ENCODE results near the gene ZPLD1.

Gene ZPLD1

GRCh38 chr3:102441832-102442231 is 7.0 kb downstream of the ZPLD1 start:
- no peak overlapping the region for H3K27ac ChIP-seq
- H3K4me3 ChIP-seq (ENCODE audit: low read depth, low read length) = no peak overlapping the region
- H3K36me3 ChIP-seq (replicated peaks) = no peaks in the 10 kb centered on the region
- no peaks in the 10 kb centered on the region for H3K27me3 ChIP-seq (replicated peaks)
- DNase-seq = no peak
- in situ Hi-C loops (cut with HindIII; ENCODE audit: low pct_ligation_motif_present, low sequenced_read_pairs) = no loop called here
- no peak for TF ChIP-seq CTCF (IDR thresholded peaks at IDR 0.05; ENCODE audit: low read depth, low read length, missing control alignments)

- DNase-seq = no peak
- in situ Hi-C loops (cut with HindIII; ENCODE audit: low pct_ligation_motif_present, low sequenced_read_pairs) = no loop called here
Observed at GRCh38 chr3:102443021-102443420, 8.2 kb downstream of the ZPLD1 start.

GRCh38 chr3:102444101-102444500 is 9.3 kb downstream of the ZPLD1 start:
- Histone ChIP-seq H3K27me3 (replicated peaks) (no peaks in the 10 kb centered on the region), H3K36me3 (replicated peaks) (no peaks in the 10 kb centered on the region), H3K27ac (no peak overlapping the region), H3K4me3 (ENCODE audit: low read depth, low read length) (no peak overlapping the region)
- no peak for DNase-seq
- TF ChIP-seq CTCF (IDR thresholded peaks at IDR 0.05; ENCODE audit: low read depth, low read length, missing control alignments) = no peak
- in situ Hi-C loops (cut with HindIII; ENCODE audit: low pct_ligation_motif_present, low sequenced_read_pairs) = no loop called here

More at GRCh38 chr3:102443021-102443420, 8.2 kb downstream of the ZPLD1 start:
- Histone ChIP-seq H3K27ac (no peak overlapping the region), H3K4me3 (ENCODE audit: low read depth, low read length) (no peak overlapping the region), H3K27me3 (replicated peaks) (no peaks in the 10 kb centered on the region), H3K36me3 (replicated peaks) (no peaks in the 10 kb centered on the region)
- TF ChIP-seq CTCF (IDR thresholded peaks at IDR 0.05; ENCODE audit: low read depth, low read length, missing control alignments) = no peak

GRCh38 chr3:102447272-102447671 is 12.5 kb downstream of the ZPLD1 start:
- in situ Hi-C loops (cut with HindIII; ENCODE audit: low pct_ligation_motif_present, low sequenced_read_pairs) = no loop called here
- Histone ChIP-seq H3K27ac (no peak overlapping the region), H3K4me3 (ENCODE audit: low read depth, low read length) (no peak overlapping the region), H3K36me3 (replicated peaks) (no peaks in the 10 kb centered on the region), H3K27me3 (replicated peaks) (no peaks in the 10 kb centered on the region)
- no peak for TF ChIP-seq CTCF (IDR thresholded peaks at IDR 0.05; ENCODE audit: low read depth, low read length, missing control alignments)
- DNase-seq = no peak

GRCh38 chr3:102449341-102449740 is 14.5 kb downstream of the ZPLD1 start:
- Histone ChIP-seq H3K4me3 (ENCODE audit: low read depth, low read length) (no peak overlapping the region), H3K27ac (no peak overlapping the region), H3K36me3 (replicated peaks) (no peaks in the 10 kb centered on the region), H3K27me3 (replicated peaks) (no peaks in the 10 kb centered on the region)
- DNase-seq = peak; percentile 54
- TF ChIP-seq CTCF (IDR thresholded peaks at IDR 0.05; ENCODE audit: low read depth, low read length, missing control alignments) = no peak
- in situ Hi-C loops (cut with HindIII; ENCODE audit: low pct_ligation_motif_present, low sequenced_read_pairs) = no loop called here

GRCh38 chr3:102449930-102450329 is 15.1 kb downstream of the ZPLD1 start:
- Histone ChIP-seq H3K27me3 (replicated peaks) (no peaks in the 10 kb centered on the region), H3K27ac (no peak overlapping the region), H3K4me3 (ENCODE audit: low read depth, low read length) (no peak overlapping the region), H3K36me3 (replicated peaks) (no peaks in the 10 kb centered on the region)
- no peak for DNase-seq
- in situ Hi-C loops (cut with HindIII; ENCODE audit: low pct_ligation_motif_present, low sequenced_read_pairs) = no loop called here
- no peak for TF ChIP-seq CTCF (IDR thresholded peaks at IDR 0.05; ENCODE audit: low read depth, low read length, missing control alignments)
